ENCODE results near the gene ATP5MC2. TPM values are rescaled to one million over a fixed set of nuclear protein-coding genes. Genes with fewer than 3 reads are reported as not detected.

Gene ATP5MC2
- polyA plus RNA-seq, 1 of the 3 experiments (the other 2 are of a cell fraction), result 319 TPM

GRCh38 chr12:53677016-53677799 is 1.3 kb upstream of the ATP5MC2 start (continued):
- TF ChIP-seq EP300 (IDR thresholded peaks at IDR 0.05; ENCODE audit: borderline replicate concordance in 1 of 2, low read depth in 1 of 2, low read length in 1 of 2), result no peak

- Histone ChIP-seq H4K20me1 (ENCODE audit: insufficient read depth) (no peaks in the 10 kb centered on the region), H3K36me3 (replicated peaks in 1 of 2; ENCODE audit: control insufficient read depth in 1 of 2, insufficient read depth in 2 of 2, low read length in 1 of 2) (peaks cover 8 to 21% of the 10 kb centered on the region in 2 experiments), H3K9ac (no peak overlapping the region), H3K27me3 (ENCODE audit: insufficient read depth) (no peaks in the 10 kb centered on the region), H3K79me2 (ENCODE audit: insufficient read depth) (peaks cover 39% of the 10 kb centered on the region), H3K27ac (ENCODE audit: low read depth in 2 of 2, low read length in 1 of 2) (no peak overlapping the region), H3K9me2 (no peaks in the 10 kb centered on the region), H2AFZ (ENCODE audit: low read depth) (peak overlapping the region; percentile 96), H3K9me3 (no peaks in the 10 kb centered on the region), H3F3A (replicated peaks; ENCODE audit: insufficient read depth) (no peaks in the 10 kb centered on the region), H3K4me1 (ENCODE audit: control insufficient read depth in 1 of 2, insufficient read depth in 2 of 2, low read depth in 1 of 2, low read length in 1 of 2) (peaks cover 0 to 8% of the 10 kb centered on the region in 2 experiments; a peak in 2 of 4 replicates), H3K4me3 (ENCODE audit: low read depth in 2 of 2, low read length in 1 of 2) (no peak overlapping the region), H3K4me2 (no peak overlapping the region)
- CTCF ChIA-PET, result interaction anchor here (0.7 to 8.3 kb wide), 27 partner anchors 11 to 172 kb away, joined by 3 to 120 read pairs (median 7); no protein-coding TSS in a partner anchor
- 94% methylated on average over 15 of the region's 15 CpGs for WGBS (ENCODE audit: low lambda C conversion rate)
- TF ChIP-seq MXI1 (IDR thresholded peaks at IDR 0.05; ENCODE audit: low read depth, low read length), result no peak
- TF ChIP-seq FOSL2 (IDR thresholded peaks at IDR 0.05; ENCODE audit: borderline replicate concordance, low read depth), result no peak
- TF ChIP-seq, protein P1, sequence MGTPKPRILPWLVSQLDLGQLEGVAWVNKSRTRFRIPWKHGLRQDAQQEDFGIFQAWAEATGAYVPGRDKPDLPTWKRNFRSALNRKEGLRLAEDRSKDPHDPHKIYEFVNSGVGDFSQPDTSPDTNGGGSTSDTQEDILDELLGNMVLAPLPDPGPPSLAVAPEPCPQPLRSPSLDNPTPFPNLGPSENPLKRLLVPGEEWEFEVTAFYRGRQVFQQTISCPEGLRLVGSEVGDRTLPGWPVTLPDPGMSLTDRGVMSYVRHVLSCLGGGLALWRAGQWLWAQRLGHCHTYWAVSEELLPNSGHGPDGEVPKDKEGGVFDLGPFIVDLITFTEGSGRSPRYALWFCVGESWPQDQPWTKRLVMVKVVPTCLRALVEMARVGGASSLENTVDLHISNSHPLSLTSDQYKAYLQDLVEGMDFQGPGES (IDR thresholded peaks at IDR 0.05; ENCODE audit: low read depth, low read length), result no peak
- no peak for TF ChIP-seq ELF1 (IDR thresholded peaks at IDR 0.05)
- TF ChIP-seq TEAD4 (IDR thresholded peaks at IDR 0.05; ENCODE audit: borderline replicate concordance, insufficient read depth), result no peak
- no peak for TF ChIP-seq EP300 (IDR thresholded peaks at IDR 0.05; ENCODE audit: borderline replicate concordance in 1 of 2, low read depth in 1 of 2, low read length in 1 of 2)
- TF ChIP-seq RFX5 (IDR thresholded peaks at IDR 0.05; ENCODE audit: low read length), result no peak
- TF ChIP-seq SMC3 (IDR thresholded peaks at IDR 0.05; ENCODE audit: low read depth, low read length), result no peak
- TF ChIP-seq, protein P2, sequence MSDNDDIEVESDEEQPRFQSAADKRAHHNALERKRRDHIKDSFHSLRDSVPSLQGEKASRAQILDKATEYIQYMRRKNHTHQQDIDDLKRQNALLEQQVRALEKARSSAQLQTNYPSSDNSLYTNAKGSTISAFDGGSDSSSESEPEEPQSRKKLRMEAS (IDR thresholded peaks at IDR 0.05; ENCODE audit: low read depth), result no peak
- TF ChIP-seq JUND (IDR thresholded peaks at IDR 0.05), result no peak
- TF ChIP-seq REST (IDR thresholded peaks at IDR 0.05; ENCODE audit: low read depth, low read length), result no peak
- DNase-seq, result no peak
- POLR2A ChIA-PET, result interaction anchor here (0.6 to 2.3 kb wide), 5 partner anchors 10 to 176 kb away, joined by 3 to 16 read pairs (median 6); partner anchors contain the start of gene TARBP2
These were observed 753 bp upstream of the ATP5MC2 start for GRCh38 chr12:53676656-53677015.

Measured in SK-N-SH (cell line).